Endodermal cell (in vitro differentiated cells): Measurements from ENCODE around the gene COL5A3. TPM values are rescaled to one million over a fixed set of nuclear protein-coding genes. Genes with fewer than 3 reads are reported as not detected.
"Not testable (repeated sequence)": the region's sequence is repeated elsewhere in the genome, so short reads cannot be mapped to it uniquely, and the experiment has no call there.

ENCODE experiments used
- DNase-seq: peaks from one replicate; pipeline ENCODE4 v3.0.0-alpha.2; 2017
- H3K27ac ChIP-seq: 2 replicates; pipeline ENCODE4 v1.5.1; 2013; ENCODE audit warnings: mild to moderate bottlenecking, low read depth, low read length, moderate library complexity
- H3K27me3 ChIP-seq: 2 replicates; pipeline ENCODE4 v1.6.1; 2013; ENCODE audit warnings: mild to moderate bottlenecking, low read length, moderate library complexity; ENCODE audit not compliant: insufficient read depth, control insufficient read depth, poor library complexity, severe bottlenecking
- H3K36me3 ChIP-seq: 2 replicates; pipeline ENCODE4 v1.7.0; 2013; ENCODE audit warnings: mild to moderate bottlenecking, low read length, moderate library complexity; ENCODE audit not compliant: control insufficient read depth, insufficient read depth
- H3K4me1 ChIP-seq: one replicate; pipeline ENCODE4 v1.7.0; 2013; ENCODE audit warnings: low read length; ENCODE audit not compliant: control insufficient read depth, insufficient read depth
- H3K4me3 ChIP-seq: 2 replicates; pipeline ENCODE4 v1.5.1; 2013; ENCODE audit warnings: mild to moderate bottlenecking, low read length, moderate library complexity
- H3K9ac ChIP-seq: 2 replicates; pipeline ENCODE4 v1.6.1; 2013; ENCODE audit warnings: mild to moderate bottlenecking, low read length, moderate library complexity; ENCODE audit not compliant: poor library complexity, severe bottlenecking; ENCODE audit errors: extremely low read depth
- H3K9me3 ChIP-seq: 2 replicates; pipeline ENCODE4 v1.6.1; 2013; ENCODE audit warnings: mild to moderate bottlenecking, low read length, moderate library complexity; ENCODE audit not compliant: control insufficient read depth
- H3K27ac Mint-ChIP-seq: 2 replicates; pipeline ENCODE4 v1.8.0; 2020; ENCODE audit warnings: mixed read lengths
- H3K27me3 Mint-ChIP-seq: 2 replicates; pipeline ENCODE4 v1.8.0; 2021; ENCODE audit warnings: mild to moderate bottlenecking, mixed read lengths; ENCODE audit not compliant: insufficient read depth
- H3K36me3 Mint-ChIP-seq: 2 replicates; pipeline ENCODE4 v1.8.0; 2020; ENCODE audit warnings: low read depth, mixed read lengths
- H3K4me1 Mint-ChIP-seq: 2 replicates; pipeline ENCODE4 v1.8.0; 2020; ENCODE audit warnings: mixed read lengths
- H3K4me3 Mint-ChIP-seq: 2 replicates; pipeline ENCODE4 v1.8.0; 2020; ENCODE audit warnings: mild to moderate bottlenecking, moderate library complexity, mixed read lengths
- H3K9me3 Mint-ChIP-seq: 2 replicates; pipeline ENCODE4 v1.8.0; 2020; ENCODE audit warnings: mild to moderate bottlenecking, mixed read lengths
- CTCF ChIP-seq: fragments of 200-600 bp; sonication (generic); conservative IDR thresholded peaks from 2 replicates; pipeline ENCODE4 v1.5.0; 2021; ENCODE audit warnings: antibody characterized with exemption, mild to moderate bottlenecking
- WGBS, 2 experiments: methylation state at CpG; one replicate each; pipeline versions ENCODE4 v1.1.5 to v1.1.7; 2013; ENCODE audit warnings: missing lambda C conversion rate in 2 of 2, mixed read lengths in 1 of 2; ENCODE audit not compliant: insufficient coverage in 1 of 2, insufficient read length in 1 of 2; 5-methylcytosine and 5-hydroxymethylcytosine counted together
- total RNA-seq, 2 donors: library from RNA; stranded (reverse); fragmentation: NEBNext Ultra II Directional in 1 of 2; extraction: Animal tissue kit (Norgen Biotek cat#: 25700) in 1 of 2; gene quantifications; 2 replicates in 1 of 2; 3 replicates in 1 of 2; pipeline ENCODE4 v1.2.1, GENCODE V29; 2021

The COL5A3 gene
- total RNA-seq, 2 donors from 2014 or later = 0.04 TPM; not detected in 1

GRCh38 chr19:9953802-9954542 lies 56.3 kb downstream of the COL5A3 start:
- Mint-ChIP-seq H3K36me3 (no peaks in the 10 kb centered on the region), H3K27me3 (no peaks in the 10 kb centered on the region), H3K9me3 (no peaks in the 10 kb centered on the region), H3K27ac (no peak overlapping the region), H3K4me1 (no peaks in the 10 kb centered on the region), H3K4me3 (no peak overlapping the region)
- no peak for DNase-seq
- H3K36me3 ChIP-seq = no peaks in the 10 kb centered on the region
- no peaks in the 10 kb centered on the region for H3K27me3 ChIP-seq
- WGBS, 2 experiments = 85 to 88% methylated on average over 8 to 18 of the region's 18 CpGs
- no peaks in the 10 kb centered on the region for H3K4me1 ChIP-seq
- no peak overlapping the region for H3K4me3 ChIP-seq
- H3K9me3 ChIP-seq = no peaks in the 10 kb centered on the region
- TF ChIP-seq CTCF = no peak
- no peak overlapping the region for H3K9ac ChIP-seq
- H3K27ac ChIP-seq = no peak overlapping the region

- no peak overlapping the region for H3K27ac ChIP-seq
- Mint-ChIP-seq H3K4me1 (no peaks in the 10 kb centered on the region), H3K36me3 (no peaks in the 10 kb centered on the region), H3K4me3 (no peak overlapping the region), H3K27me3 (no peaks in the 10 kb centered on the region), H3K27ac (peak overlapping the region; percentile 36), H3K9me3 (no peaks in the 10 kb centered on the region)
- WGBS, 2 experiments = 50 to 56% methylated on average over 5 of the region's 5 CpGs
- H3K4me3 ChIP-seq = no peak overlapping the region
- no peak for DNase-seq
- H3K9ac ChIP-seq = no peak overlapping the region
- no peaks in the 10 kb centered on the region for H3K9me3 ChIP-seq
- no peak for TF ChIP-seq CTCF
- no peaks in the 10 kb centered on the region for H3K27me3 ChIP-seq
- no peaks in the 10 kb centered on the region for H3K36me3 ChIP-seq
- no peaks in the 10 kb centered on the region for H3K4me1 ChIP-seq
Observed at GRCh38 chr19:9952276-9952675, 58.0 kb downstream of the COL5A3 start.

GRCh38 chr19:9947441-9947840 lies 62.9 kb downstream of the COL5A3 start:
- TF ChIP-seq CTCF = no peak
- no peaks in the 10 kb centered on the region for H3K9me3 ChIP-seq
- no peaks in the 10 kb centered on the region for H3K36me3 ChIP-seq
- H3K27me3 Mint-ChIP-seq = peaks cover 10% of the 10 kb centered on the region
- H3K27ac ChIP-seq = no peak overlapping the region
- no peaks in the 10 kb centered on the region for H3K36me3 Mint-ChIP-seq
- H3K4me3 ChIP-seq = no peak overlapping the region
- no peak overlapping the region for H3K27ac Mint-ChIP-seq
- DNase-seq = no peak
- no peaks in the 10 kb centered on the region for H3K9me3 Mint-ChIP-seq
- 83% methylated on average over 4 of the region's 4 CpGs; no CpG with 5 or more reads in 1 of the 2 experiments for WGBS, 2 experiments
- H3K4me1 Mint-ChIP-seq = no peaks in the 10 kb centered on the region
- no peak overlapping the region for H3K4me3 Mint-ChIP-seq
- H3K27me3 ChIP-seq = no peaks in the 10 kb centered on the region
- H3K4me1 ChIP-seq = no peaks in the 10 kb centered on the region
- no peak overlapping the region for H3K9ac ChIP-seq

- WGBS, 2 experiments = 93 to 94% methylated on average over 4 to 7 of the region's 7 CpGs
- not testable (repeated sequence) for H3K4me3 Mint-ChIP-seq, H3K9me3 Mint-ChIP-seq, H3K4me3 ChIP-seq, H3K4me1 ChIP-seq, H3K27me3 ChIP-seq, H3K9ac ChIP-seq, H3K27ac ChIP-seq, H3K27ac Mint-ChIP-seq, H3K4me1 Mint-ChIP-seq, H3K36me3 ChIP-seq, H3K9me3 ChIP-seq, H3K36me3 Mint-ChIP-seq, DNase-seq
- H3K27me3 Mint-ChIP-seq = peaks cover 14% of the 10 kb centered on the region
Observed at GRCh38 chr19:9946528-9947125, 63.7 kb downstream of the COL5A3 start.
